RPMI7951 (cell line): Measurements from ENCODE around the gene ETV6. TPM values are rescaled to one million over a fixed set of nuclear protein-coding genes. Genes with fewer than 3 reads are reported as not detected.
A peak's percentile ranks its signal among the peaks of the same experiment; 100 is the strongest.

Experiments used
- DNase-seq: peaks from one replicate; pipeline ENCODE4 v3.0.0-alpha.2; 2012; ENCODE audit warnings: low read depth
- total RNA-seq: library from RNA; depleted of rRNA; stranded (reverse); fragments of >200 nt; shearing (Covaris generic); gene quantifications from 2 replicates; pipeline ENCODE4 v1.2.3, GENCODE V29; 2014

Gene ETV6
- total RNA-seq, 1 experiment from 2014 or later: 7.9 TPM

- DNase-seq: no peak
Measured at GRCh38 chr12:11827091-11828061, 177.9 kb downstream of the ETV6 start.

GRCh38 chr12:11829764-11830194, 180.3 kb downstream of the ETV6 start:
- no peak for DNase-seq

- no peak for DNase-seq
Measured at GRCh38 chr12:11830307-11830801, 180.9 kb downstream of the ETV6 start.

GRCh38 chr12:11832093-11832492, 182.6 kb downstream of the ETV6 start:
- DNase-seq: no peak

- DNase-seq: no peak
Measured at GRCh38 chr12:11833174-11833895, 183.9 kb downstream of the ETV6 start.

- DNase-seq: peak; percentile 33
Measured at GRCh38 chr12:11834104-11834812, 184.8 kb downstream of the ETV6 start.

- no peak for DNase-seq
Measured at GRCh38 chr12:11834931-11835330, 185.5 kb downstream of the ETV6 start.

GRCh38 chr12:11836282-11837151, 187.0 kb downstream of the ETV6 start:
- DNase-seq: no peak

- peak; percentile 21 for DNase-seq
Measured at GRCh38 chr12:11837216-11837934, 187.9 kb downstream of the ETV6 start.

- DNase-seq: no peak
Measured at GRCh38 chr12:11838403-11838802, 188.9 kb downstream of the ETV6 start.

- peak; percentile 73 for DNase-seq
Measured at GRCh38 chr12:11839091-11839641, 189.7 kb downstream of the ETV6 start.

GRCh38 chr12:11840366-11840765, 190.9 kb downstream of the ETV6 start:
- no peak for DNase-seq

- no peak for DNase-seq
Measured at GRCh38 chr12:11846488-11846887, 197.0 kb downstream of the ETV6 start.

GRCh38 chr12:11847539-11847938, 198.1 kb downstream of the ETV6 start:
- no peak for DNase-seq

GRCh38 chr12:11849757-11850504, 200.5 kb downstream of the ETV6 start:
- DNase-seq: no peak

GRCh38 chr12:11853126-11853525, 203.7 kb downstream of the ETV6 start:
- no peak for DNase-seq

GRCh38 chr12:11854011-11854499, 204.6 kb downstream of the ETV6 start:
- DNase-seq: no peak

GRCh38 chr12:11855983-11856374, 206.5 kb downstream of the ETV6 start:
- no peak for DNase-seq

GRCh38 chr12:11856971-11857370, 207.5 kb downstream of the ETV6 start:
- no peak for DNase-seq
